PC-3 (cell line): ENCODE results near the gene ZNF438.

ENCODE experiments used
- CTCF ChIP-seq: fragments of 300-600 bp; sonication (generic); conservative IDR thresholded peaks from 2 replicates; pipeline ENCODE4 v1.5.1; 2017; ENCODE audit warnings: antibody characterized with exemption, low read depth, mild to moderate bottlenecking, low read length
- EZH2 ChIP-seq: fragments of 300-600 bp; sonication (generic); IDR thresholded peaks from one replicate; pipeline ENCODE4 v1.6.1; 2017; ENCODE audit warnings: antibody characterized with exemption, mild to moderate bottlenecking, low read length; ENCODE audit not compliant: unreplicated experiment
- EZH2phosphoT487 ChIP-seq: fragments of 300-600 bp; sonication (generic); IDR thresholded peaks from 2 replicates; pipeline ENCODE4 v1.6.1; 2018; ENCODE audit warnings: mild to moderate bottlenecking, antibody characterized with exemption, low read length, borderline replicate concordance

DNA sequence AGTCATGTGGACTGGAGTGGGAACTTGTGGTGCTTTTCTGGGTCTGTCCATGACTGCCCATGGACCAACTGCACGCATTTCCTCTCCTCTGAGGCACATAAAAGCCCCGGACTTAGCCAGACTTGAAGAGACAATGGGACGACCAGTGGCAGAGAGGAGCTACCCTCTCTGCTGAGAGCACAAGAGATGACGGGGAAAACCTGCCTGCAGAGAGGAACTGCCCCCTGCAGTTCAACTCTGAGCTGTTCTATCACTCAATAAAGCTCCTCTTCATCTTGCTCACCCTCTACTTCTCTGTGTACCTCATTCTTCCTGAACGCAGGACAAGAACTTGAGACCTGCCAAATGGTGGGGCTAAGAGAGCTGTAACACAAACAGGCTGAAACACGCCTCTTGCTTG, 184.5 kb downstream of the ZNF438 start:
- no peak for TF ChIP-seq EZH2
- no peak for TF ChIP-seq CTCF
- TF ChIP-seq EZH2phosphoT487: no peak
